Neural cell (in vitro differentiated cells): Measurements from ENCODE around the gene GALNT1. TPM values are rescaled to one million over a fixed set of nuclear protein-coding genes. Genes with fewer than 3 reads are reported as not detected.

ENCODE experiments used
- H2AFZ ChIP-seq: fragments of 200-600, 300-800 bp; sonication (generic), shearing (Covaris generic); 2 replicates; pipeline ENCODE4 v1.6.0; 2014; ENCODE audit warnings: low read depth, mild to moderate bottlenecking, antibody characterized with exemption, low read length, moderate library complexity
- H3F3A ChIP-seq: fragments of 200-600 bp; shearing (Covaris generic); 2 replicates; pipeline ENCODE4 v1.6.1; 2016; ENCODE audit warnings: mild to moderate bottlenecking, moderate library complexity, mixed read lengths, antibody characterized with exemption, low read length; ENCODE audit not compliant: insufficient read depth, poor library complexity, severe bottlenecking
- H3K27ac ChIP-seq: fragments of 200-600, 300-800 bp; sonication (generic), shearing (Covaris generic); 2 replicates; pipeline ENCODE4 v1.5.1; 2014; ENCODE audit warnings: mild to moderate bottlenecking, low read length, moderate library complexity
- H3K27me3 ChIP-seq: fragments of 300-800, 200-600 bp; sonication (generic), shearing (Covaris generic); 2 replicates; pipeline ENCODE4 v1.6.0; 2014; ENCODE audit warnings: mild to moderate bottlenecking, low read depth, low read length, moderate library complexity; ENCODE audit not compliant: insufficient read depth
- H3K36me3 ChIP-seq: fragments of 300-800, 200-600 bp; sonication (generic), shearing (Covaris generic); 2 replicates; pipeline ENCODE4 v1.5.1; 2014; ENCODE audit warnings: mild to moderate bottlenecking, antibody characterized with exemption, low read length, moderate library complexity; ENCODE audit not compliant: insufficient read depth
- H3K4me2 ChIP-seq: fragments of 300-800, 200-600 bp; sonication (generic), shearing (Covaris generic); 2 replicates; pipeline ENCODE4 v1.6.0; 2014; ENCODE audit warnings: mild to moderate bottlenecking, low read length
- H3K4me3 ChIP-seq: fragments of 300-800, 200-600 bp; sonication (generic), shearing (Covaris generic); 2 replicates; pipeline ENCODE4 v1.5.1; 2014; ENCODE audit warnings: mild to moderate bottlenecking, low read length, moderate library complexity
- H3K79me2 ChIP-seq: fragments of 200-600 bp; shearing (Covaris generic); replicated peaks from 2 replicates; pipeline ENCODE4 v1.6.0; 2014; ENCODE audit warnings: mild to moderate bottlenecking, low read length, moderate library complexity; ENCODE audit not compliant: insufficient read depth
- H3K9ac ChIP-seq: fragments of 300-800, 200-600 bp; sonication (generic), shearing (Covaris generic); 2 replicates; pipeline ENCODE4 v1.6.1; 2016; ENCODE audit warnings: mild to moderate bottlenecking, low read length, mixed read lengths
- H3K9me2 ChIP-seq: fragments of 200-600 bp; shearing (Covaris generic); 2 replicates; pipeline ENCODE4 v1.6.1; 2016; ENCODE audit warnings: mild to moderate bottlenecking, low read length, mixed read lengths; ENCODE audit not compliant: insufficient read depth
- H3K9me3 ChIP-seq: fragments of 200-600, 300-800 bp; sonication (generic), shearing (Covaris generic); 2 replicates; pipeline ENCODE4 v1.6.1; 2016; ENCODE audit warnings: mild to moderate bottlenecking, mixed run types, low read length, moderate library complexity, mixed read lengths
- H4K20me1 ChIP-seq: fragments of 200-600 bp; shearing (Covaris generic); 2 replicates; pipeline ENCODE4 v1.6.1; 2016; ENCODE audit warnings: mild to moderate bottlenecking, mixed run types; ENCODE audit not compliant: insufficient read depth
- CTCF ChIP-seq: fragments of 450-650 bp; IDR thresholded peaks from 2 replicates; pipeline ENCODE4 v1.5.1; 2014; ENCODE audit warnings: antibody characterized with exemption, mild to moderate bottlenecking, moderate library complexity; ENCODE audit not compliant: poor library complexity, severe bottlenecking
- EP300 ChIP-seq: fragments of 450-650 bp; conservative IDR thresholded peaks from 2 replicates; pipeline ENCODE4 v1.6.1; 2014; ENCODE audit warnings: antibody characterized with exemption, mild to moderate bottlenecking, moderate library complexity; ENCODE audit not compliant: poor library complexity, severe bottlenecking
- EZH2 ChIP-seq: fragments of 200-600, 300-800 bp; shearing (Covaris generic), sonication (generic); IDR thresholded peaks from 2 replicates; pipeline ENCODE4 v1.6.1; 2014; ENCODE audit warnings: antibody characterized with exemption, low read length, borderline replicate concordance, mild to moderate bottlenecking; ENCODE audit not compliant: insufficient read depth, poor library complexity, severe bottlenecking
- MXI1 ChIP-seq: fragments of 450-650 bp; conservative IDR thresholded peaks from 2 replicates; pipeline ENCODE4 v1.6.1; 2014; ENCODE audit warnings: antibody characterized with exemption, mild to moderate bottlenecking; ENCODE audit not compliant: poor library complexity, severe bottlenecking
- POLR2AphosphoS5 ChIP-seq: IDR thresholded peaks from 2 replicates; pipeline ENCODE4 v1.6.1; 2012
- RAD21 ChIP-seq: fragments of 450-650 bp; conservative IDR thresholded peaks from 2 replicates; pipeline ENCODE4 v1.6.1; 2014; ENCODE audit warnings: antibody characterized with exemption, mild to moderate bottlenecking, moderate library complexity
- REST ChIP-seq: IDR thresholded peaks from 2 replicates; pipeline ENCODE4 v1.6.1; 2012; ENCODE audit warnings: borderline replicate concordance
- SMC3 ChIP-seq: fragments of 450-650 bp; conservative IDR thresholded peaks from 2 replicates; pipeline ENCODE4 v1.6.1; 2014; ENCODE audit warnings: antibody characterized with exemption, mild to moderate bottlenecking, moderate library complexity; ENCODE audit not compliant: poor library complexity
- TAF1 ChIP-seq: IDR thresholded peaks from 2 replicates; pipeline ENCODE4 v1.6.1; 2012; ENCODE audit warnings: low read depth
- polyA plus RNA-seq: library from polyadenylated mRNA; depleted of rRNA; stranded (reverse); fragments of >200 nt; gene quantifications from 2 replicates; pipeline ENCODE4 v1.2.3, GENCODE V29; 2014

GALNT1 gene
- polyA plus RNA-seq, 1 donor from 2014 or later: 103 TPM

- H3K9ac ChIP-seq: no peak overlapping the region
- no peaks in the 10 kb centered on the region for H4K20me1 ChIP-seq
- H3K9me2 ChIP-seq: no peaks in the 10 kb centered on the region
- no peaks in the 10 kb centered on the region for H3K27me3 ChIP-seq
- no peak overlapping the region for H3K4me3 ChIP-seq
- no peaks in the 10 kb centered on the region for H3K79me2 ChIP-seq
- no peaks in the 10 kb centered on the region for H3F3A ChIP-seq
- no peak overlapping the region for H3K4me2 ChIP-seq
- H2AFZ ChIP-seq: no peak overlapping the region
- no peaks in the 10 kb centered on the region for H3K36me3 ChIP-seq
- H3K9me3 ChIP-seq: no peaks in the 10 kb centered on the region
- TF ChIP-seq POLR2AphosphoS5 (no peak), SMC3 (no peak), CTCF (no peak), MXI1 (no peak), EZH2 (no peak), EP300 (no peak), RAD21 (no peak), REST (no peak), TAF1 (no peak)
- no peak overlapping the region for H3K27ac ChIP-seq
These were observed 98.6 kb downstream of the GALNT1 start for GRCh38 chr18:35680139-35680551.

- no peak overlapping the region for H3K27ac ChIP-seq
- H3K9ac ChIP-seq: no peak overlapping the region
- TF ChIP-seq TAF1 (no peak), CTCF (no peak), REST (no peak), EZH2 (no peak), SMC3 (no peak), POLR2AphosphoS5 (no peak), EP300 (no peak), MXI1 (no peak)
- no peaks in the 10 kb centered on the region for H4K20me1 ChIP-seq
- H3K79me2 ChIP-seq: no peaks in the 10 kb centered on the region
- H3K36me3 ChIP-seq: no peaks in the 10 kb centered on the region
- no peak overlapping the region for H3K4me3 ChIP-seq
- H3K27me3 ChIP-seq: no peaks in the 10 kb centered on the region
- no peaks in the 10 kb centered on the region for H3K9me2 ChIP-seq
- H2AFZ ChIP-seq: no peak overlapping the region
- no peaks in the 10 kb centered on the region for H3K9me3 ChIP-seq
- H3K4me2 ChIP-seq: no peak overlapping the region
- no peaks in the 10 kb centered on the region for H3F3A ChIP-seq
These were observed 100.8 kb downstream of the GALNT1 start for GRCh38 chr18:35682281-35682867.
